Ovary (tissue), 9 donors: ENCODE results near the gene NYAP1. TPM values are rescaled to one million over a fixed set of nuclear protein-coding genes. Genes with fewer than 3 reads are reported as not detected.
"Not testable (repeated sequence)": the region's sequence is repeated elsewhere in the genome, so short reads cannot be mapped to it uniquely, and the experiment has no call there.

ENCODE experiments used
- DNase-seq, 5 donors: peaks; one replicate each; pipeline ENCODE4 v3.0.0-alpha.2; 2019 to 2020
- H3K27ac ChIP-seq, 2 donors: fragments of 200-600 bp; one replicate each; pipeline versions ENCODE4 v1.5.1 to v1.8.0; 2019 to 2022
- H3K27me3 ChIP-seq: fragments of 200-600 bp; one replicate; pipeline ENCODE4 v1.8.0; 2022
- H3K36me3 ChIP-seq: fragments of 200-600 bp; sonication (generic); one replicate; pipeline ENCODE4 v1.5.1; 2019
- H3K4me1 ChIP-seq: one replicate; pipeline ENCODE4 v1.8.1; 2013; ENCODE audit warnings: mild to moderate bottlenecking, moderate library complexity; ENCODE audit not compliant: insufficient read depth
- H3K4me3 ChIP-seq: fragments of 200-600 bp; sonication (generic); one replicate; pipeline ENCODE4 v1.5.1; 2017
- H3K9me3 ChIP-seq, 2 donors: fragments of 200-600 bp in 1 of 2; sonication (generic) in 1 of 2; one replicate each; pipeline versions ENCODE4 v1.5.1 to v1.8.1; 2013 to 2019; ENCODE audit warnings: mild to moderate bottlenecking in 1 of 2, moderate library complexity in 1 of 2
- EP300 ChIP-seq: sonication (generic); formaldehyde crosslinking; IDR thresholded peaks from one replicate; pipeline ENCODE4 v1.6.1; 2017; ENCODE audit warnings: antibody characterized with exemption
- POLR2A ChIP-seq: fragments of 450-650 bp; IDR thresholded peaks from one replicate; pipeline ENCODE4 v1.6.1; 2017; ENCODE audit warnings: antibody characterized with exemption, mild to moderate bottlenecking, moderate library complexity
- WGBS, 3 donors: extraction: QIAGEN DNeasy Blood & Tissue Kit in 1 of 3; methylation state at CpG; one replicate each; pipeline versions ENCODE4 v1.1.5 to v1.1.7; 2013 to 2017; 5-methylcytosine and 5-hydroxymethylcytosine counted together
- intact Hi-C, 4 donors: fragments of 100-400 bp; cut with DNase I; formaldehyde crosslinking; loops; one replicate each; pipeline versions ENCODE4 v1.11.0 to v1.15.1; 2022 to 2023
- polyA plus RNA-seq, 2 donors: library from polyadenylated mRNA; stranded (reverse); fragments of 200-250 nt in 1 of 2; fragments of 350-450 nt in 1 of 2; fragmentation: Illumina TruSeq in 1 of 2; extraction: RNeasy Lipid Tissue Mini Kit (QIAGEN cat#74804) in 1 of 2; gene quantifications; one replicate each; pipeline ENCODE4 v1.2.3, GENCODE V29; 2013 to 2014
- total RNA-seq, 7 donors: library from RNA; depleted of rRNA in 2 of 7; stranded (reverse); fragments of >200 nt in 2 of 7; fragmentation: NEBNext Ultra II Directional in 3 of 7; extraction: Animal tissue kit (Norgen Biotek cat#: 25700) in 3 of 7; gene quantifications; one replicate each; pipeline versions ENCODE4 v1.1.0 to v1.2.4, GENCODE V29; 2016 to 2023
- TF ChIP-seq, protein P1 (sequence below), 3 donors: fragments of 450-650 bp in 2 of 3; fragments of 200-600 bp in 1 of 3; IDR thresholded peaks; one replicate each; pipeline versions ENCODE4 v1.5.1 to v1.8.0; 2016 to 2022; ENCODE audit warnings: antibody characterized with exemption in 3 of 3, mild to moderate bottlenecking in 1 of 3
- donor health status: DM: no; HTN: no; CAD: no; lungs with moderate emphysema.
- donor health status: DM: no; HTN: no; CAD: no.
- donor health status: Bipolar disorder and iron deficiency.
- donor health status: DM: yes; HTN: yes; CAD: no.
- donor health status: DM: no; HTN: no; CAD: no.
- donor health status: DM: yes; HTN: yes; CAD: no.

NYAP1 gene
- total and polyA plus RNA-seq, 9 donors = 0.28 to 10.1 (median 6.8) TPM

DNA sequence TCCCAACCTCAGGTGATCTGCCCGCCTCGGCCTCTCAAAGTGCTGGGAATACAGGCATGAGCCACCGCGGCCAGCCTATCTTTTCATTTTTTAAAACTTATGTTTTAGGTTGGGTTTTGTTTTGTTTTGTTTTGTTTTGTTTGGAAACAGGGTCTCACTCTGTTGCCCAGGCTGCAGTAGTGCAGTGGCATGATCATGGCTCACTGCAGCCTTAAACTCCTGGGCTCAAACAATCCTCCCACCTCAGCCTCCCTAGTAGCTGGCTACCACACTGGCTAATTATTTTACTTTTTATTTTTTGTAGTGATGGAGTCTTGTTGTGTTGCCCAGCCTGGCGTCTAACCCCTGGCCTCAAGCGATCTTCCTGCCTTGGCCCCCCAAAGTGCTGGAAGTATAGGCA lies 35.9 kb downstream of the NYAP1 start:
- Histone ChIP-seq H3K4me3 (no peak overlapping the region), H3K27ac (no peak overlapping the region), H3K27me3 (no peaks in the 10 kb centered on the region), H3K9me3 (no peaks in the 10 kb centered on the region), H3K4me1 (peaks cover 2% of the 10 kb centered on the region), H3K36me3 (no peaks in the 10 kb centered on the region)
- no peak for TF ChIP-seq POLR2A
- TF ChIP-seq, protein P1, sequence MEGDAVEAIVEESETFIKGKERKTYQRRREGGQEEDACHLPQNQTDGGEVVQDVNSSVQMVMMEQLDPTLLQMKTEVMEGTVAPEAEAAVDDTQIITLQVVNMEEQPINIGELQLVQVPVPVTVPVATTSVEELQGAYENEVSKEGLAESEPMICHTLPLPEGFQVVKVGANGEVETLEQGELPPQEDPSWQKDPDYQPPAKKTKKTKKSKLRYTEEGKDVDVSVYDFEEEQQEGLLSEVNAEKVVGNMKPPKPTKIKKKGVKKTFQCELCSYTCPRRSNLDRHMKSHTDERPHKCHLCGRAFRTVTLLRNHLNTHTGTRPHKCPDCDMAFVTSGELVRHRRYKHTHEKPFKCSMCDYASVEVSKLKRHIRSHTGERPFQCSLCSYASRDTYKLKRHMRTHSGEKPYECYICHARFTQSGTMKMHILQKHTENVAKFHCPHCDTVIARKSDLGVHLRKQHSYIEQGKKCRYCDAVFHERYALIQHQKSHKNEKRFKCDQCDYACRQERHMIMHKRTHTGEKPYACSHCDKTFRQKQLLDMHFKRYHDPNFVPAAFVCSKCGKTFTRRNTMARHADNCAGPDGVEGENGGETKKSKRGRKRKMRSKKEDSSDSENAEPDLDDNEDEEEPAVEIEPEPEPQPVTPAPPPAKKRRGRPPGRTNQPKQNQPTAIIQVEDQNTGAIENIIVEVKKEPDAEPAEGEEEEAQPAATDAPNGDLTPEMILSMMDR (IDR thresholded peaks at IDR 0.05) = no peak
- no peak for TF ChIP-seq EP300
- DNase-seq = no peak
- intact Hi-C loops = no loop called here
- 73 to 80% (median 79%) methylated on average over 6 of the region's 6 CpGs for WGBS, 3 donors

DNA sequence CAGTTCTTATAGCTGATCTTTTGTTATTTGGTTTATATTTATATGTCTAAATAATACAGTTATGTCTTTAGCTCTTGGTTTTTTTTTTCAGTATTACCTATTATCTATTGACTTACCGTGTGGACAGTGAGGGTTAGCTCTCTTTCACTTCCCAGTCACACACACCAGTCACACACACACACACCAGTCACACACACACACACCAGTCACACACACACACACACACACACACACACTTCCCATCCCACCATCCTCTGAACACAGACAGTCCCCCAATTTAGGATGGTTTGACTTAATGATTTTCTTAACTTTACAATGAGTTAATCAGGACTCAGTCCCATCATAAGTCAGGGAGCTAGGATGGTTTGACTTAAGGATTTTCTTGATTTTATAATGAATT lies 36.4 kb downstream of the NYAP1 start:
- H3K27ac ChIP-seq = no peak overlapping the region
- H3K4me1 ChIP-seq = peaks cover 2% of the 10 kb centered on the region
- WGBS, 3 donors = 8 to 15% (median 14%) methylated on average over 1 of the region's 1 CpG
- no peaks in the 10 kb centered on the region for H3K9me3 ChIP-seq
- no peaks in the 10 kb centered on the region for H3K27me3 ChIP-seq
- H3K36me3 ChIP-seq = no peaks in the 10 kb centered on the region
- no peak overlapping the region for H3K4me3 ChIP-seq
- TF ChIP-seq POLR2A = no peak
- TF ChIP-seq, protein P1 (IDR thresholded peaks at IDR 0.05) = no peak
- TF ChIP-seq EP300 = no peak
- intact Hi-C loops = no loop called here
- DNase-seq = no peak

GRCh38 chr7:100521076-100521475 lies 37.3 kb downstream of the NYAP1 start:
- Histone ChIP-seq H3K4me1 (peaks cover 2% of the 10 kb centered on the region), H3K9me3 (no peaks in the 10 kb centered on the region), H3K27me3 (no peaks in the 10 kb centered on the region), H3K36me3 (no peaks in the 10 kb centered on the region), H3K27ac (no peak overlapping the region), H3K4me3 (no peak overlapping the region)
- WGBS, 3 donors = 80 to 87% (median 86%) methylated on average over 2 of the region's 2 CpGs
- intact Hi-C loops = no loop called here
- TF ChIP-seq EP300 (no peak), POLR2A (no peak)
- TF ChIP-seq, protein P1 (IDR thresholded peaks at IDR 0.05) = no peak
- DNase-seq = no peak

GRCh38 chr7:100521909-100522593 lies 38.3 kb downstream of the NYAP1 start:
- DNase-seq = not testable (repeated sequence)
- 56 to 82% (median 72%) methylated on average over 2 to 3 of the region's 3 CpGs for WGBS, 3 donors

DNA sequence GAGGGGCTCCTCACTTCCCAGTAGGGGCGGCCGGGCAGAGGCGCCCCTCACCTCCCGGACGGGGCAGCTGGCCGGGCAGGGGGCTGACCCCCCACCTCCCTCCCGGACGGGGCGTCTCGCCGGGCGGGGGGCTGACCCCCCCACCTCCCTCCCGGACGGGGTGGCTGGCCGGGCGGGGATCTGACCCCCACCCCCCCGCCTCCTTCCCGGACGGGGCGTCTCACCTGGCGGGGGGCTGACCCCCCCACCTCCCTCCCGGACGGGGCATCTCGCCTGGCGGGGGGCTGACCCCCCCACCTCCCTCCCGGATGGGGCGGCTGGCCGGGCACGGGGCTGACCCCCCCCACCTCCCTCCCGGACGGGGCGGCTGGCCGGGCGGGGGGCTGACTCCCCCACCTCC lies 39.5 kb downstream of the NYAP1 start:
- intact Hi-C loops, H3K4me1 ChIP-seq, DNase-seq, H3K27me3 ChIP-seq, H3K4me3 ChIP-seq, H3K9me3 ChIP-seq, H3K27ac ChIP-seq, H3K36me3 ChIP-seq: not testable (repeated sequence)
- 85% methylated on average over 32 of the region's 34 CpGs; no CpG with 5 or more reads in 2 of the 3 donors for WGBS, 3 donors

More at GRCh38 chr7:100521909-100522593, 38.3 kb downstream of the NYAP1 start:
- H3K27ac ChIP-seq, H3K9me3 ChIP-seq, H3K27me3 ChIP-seq, H3K4me1 ChIP-seq, intact Hi-C loops, H3K36me3 ChIP-seq, H3K4me3 ChIP-seq: not testable (repeated sequence)

GRCh38 chr7:100528108-100528866 lies 44.6 kb downstream of the NYAP1 start:
- WGBS, 3 donors = 64 to 70% (median 64%) methylated on average over 12 of the region's 12 CpGs
- H3K4me1 ChIP-seq, intact Hi-C loops, H3K4me3 ChIP-seq, H3K9me3 ChIP-seq, H3K27ac ChIP-seq, H3K36me3 ChIP-seq, H3K27me3 ChIP-seq, DNase-seq: not testable (repeated sequence)
